ENCODE data around the gene ITGB1.
"Not testable (repeated sequence)": the region's sequence is repeated elsewhere in the genome, so short reads cannot be mapped to it uniquely, and the experiment has no call there.

DNA sequence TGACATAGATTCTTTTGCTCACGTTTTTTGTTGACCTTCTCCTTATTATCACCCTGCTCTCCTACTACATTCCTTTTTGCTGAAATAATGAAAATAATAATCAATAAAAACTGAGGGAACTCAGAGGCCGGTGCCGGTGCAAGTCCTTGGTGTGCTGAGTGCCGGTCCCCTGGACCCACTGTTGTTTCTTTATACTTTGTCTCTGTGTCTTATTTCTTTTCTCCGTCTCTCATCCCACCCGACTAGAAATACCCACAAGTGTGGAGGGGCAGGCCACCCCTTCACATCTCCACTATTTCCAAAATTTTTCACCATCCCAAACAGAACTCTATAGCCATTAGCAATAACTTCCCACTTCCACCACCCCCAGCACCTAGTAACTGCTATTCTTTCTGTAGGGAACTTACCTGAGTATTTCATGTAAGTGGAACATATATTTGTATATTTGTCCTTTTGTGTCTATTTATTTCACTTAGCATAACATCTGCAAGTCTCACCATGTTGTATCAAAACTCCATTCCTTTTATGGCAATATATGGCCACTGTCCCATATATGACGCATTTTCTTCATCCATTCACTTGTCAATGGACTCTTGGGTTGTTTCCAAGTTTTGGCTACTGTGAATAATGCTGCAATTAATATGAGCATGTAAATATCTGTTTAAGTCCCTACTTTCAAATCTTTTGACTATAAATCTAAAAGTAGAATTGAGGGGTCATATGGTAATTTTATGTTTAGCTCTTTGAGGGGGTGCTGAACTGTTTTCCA, 62.6 kb downstream of the ITGB1 start:
- TF ChIP-seq, protein P1, sequence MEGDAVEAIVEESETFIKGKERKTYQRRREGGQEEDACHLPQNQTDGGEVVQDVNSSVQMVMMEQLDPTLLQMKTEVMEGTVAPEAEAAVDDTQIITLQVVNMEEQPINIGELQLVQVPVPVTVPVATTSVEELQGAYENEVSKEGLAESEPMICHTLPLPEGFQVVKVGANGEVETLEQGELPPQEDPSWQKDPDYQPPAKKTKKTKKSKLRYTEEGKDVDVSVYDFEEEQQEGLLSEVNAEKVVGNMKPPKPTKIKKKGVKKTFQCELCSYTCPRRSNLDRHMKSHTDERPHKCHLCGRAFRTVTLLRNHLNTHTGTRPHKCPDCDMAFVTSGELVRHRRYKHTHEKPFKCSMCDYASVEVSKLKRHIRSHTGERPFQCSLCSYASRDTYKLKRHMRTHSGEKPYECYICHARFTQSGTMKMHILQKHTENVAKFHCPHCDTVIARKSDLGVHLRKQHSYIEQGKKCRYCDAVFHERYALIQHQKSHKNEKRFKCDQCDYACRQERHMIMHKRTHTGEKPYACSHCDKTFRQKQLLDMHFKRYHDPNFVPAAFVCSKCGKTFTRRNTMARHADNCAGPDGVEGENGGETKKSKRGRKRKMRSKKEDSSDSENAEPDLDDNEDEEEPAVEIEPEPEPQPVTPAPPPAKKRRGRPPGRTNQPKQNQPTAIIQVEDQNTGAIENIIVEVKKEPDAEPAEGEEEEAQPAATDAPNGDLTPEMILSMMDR (IDR thresholded peaks at IDR 0.05; ENCODE audit: low read length): not testable (repeated sequence)
- TF ChIP-seq EZH2 (IDR thresholded peaks at IDR 0.05; ENCODE audit: borderline replicate concordance, low read length): not testable (repeated sequence)

Data from OCI-LY1 (cell line).